GM12892 (cell line): Measurements from ENCODE around the gene ACAT2.
"Not testable (repeated sequence)": the region's sequence is repeated elsewhere in the genome, so short reads cannot be mapped to it uniquely, and the experiment has no call there.

Experiments
- DNase-seq: peaks from one replicate; pipeline ENCODE4 v3.0.0; 2011; ENCODE audit not compliant: insufficient read length
- FAIRE-seq: peaks from 2 replicates; lab custom pipeline; 2011; peaks lifted over from hg19 to GRCh38; lab: Jason Lieb, UNC
- POLR2A ChIP-seq: IDR thresholded peaks from 2 replicates; pipeline ENCODE4 v1.6.1; 2011; ENCODE audit warnings: low read depth, low read length, control low read depth
- POLR2AphosphoS5 ChIP-seq: IDR thresholded peaks from 2 replicates; pipeline ENCODE4 v1.6.1; 2011; ENCODE audit warnings: low read depth, low read length, control low read depth
- TAF1 ChIP-seq: IDR thresholded peaks from 2 replicates; pipeline ENCODE4 v1.6.1; 2011; ENCODE audit warnings: low read depth, mild to moderate bottlenecking, control low read depth, low read length, borderline replicate concordance

Gene ACAT2

GRCh38 chr6:159806021-159806458, 44.2 kb downstream of the ACAT2 start:
- no peak for TF ChIP-seq POLR2AphosphoS5
- TF ChIP-seq POLR2A: no peak
- no peak for TF ChIP-seq TAF1
- no peak for FAIRE-seq
- DNase-seq: no peak

- FAIRE-seq (no peak), DNase-seq (no peak)
- no peak for TF ChIP-seq POLR2AphosphoS5
- TF ChIP-seq POLR2A: no peak
- no peak for TF ChIP-seq TAF1
Observed at GRCh38 chr6:159807150-159807858, 45.5 kb downstream of the ACAT2 start.

- FAIRE-seq (no peak), DNase-seq (no peak)
- no peak for TF ChIP-seq POLR2A
- TF ChIP-seq TAF1: no peak
- TF ChIP-seq POLR2AphosphoS5: no peak
Observed at GRCh38 chr6:159808647-159809046, 46.8 kb downstream of the ACAT2 start.

- DNase-seq: no peak
- no peak for FAIRE-seq
- TF ChIP-seq TAF1 (no peak), POLR2A (no peak), POLR2AphosphoS5 (no peak)
Observed at GRCh38 chr6:159809149-159809548, 47.3 kb downstream of the ACAT2 start.

GRCh38 chr6:159813781-159814180, 51.9 kb downstream of the ACAT2 start:
- FAIRE-seq (no peak), DNase-seq (no peak)
- no peak for TF ChIP-seq POLR2AphosphoS5

GRCh38 chr6:159815410-159815809, 53.6 kb downstream of the ACAT2 start:
- TF ChIP-seq POLR2A: no peak
- TF ChIP-seq POLR2AphosphoS5: no peak
- no peak for TF ChIP-seq TAF1
- DNase-seq (no peak), FAIRE-seq (no peak)

GRCh38 chr6:159816775-159817174, 54.9 kb downstream of the ACAT2 start:
- FAIRE-seq, DNase-seq: not testable (repeated sequence)

GRCh38 chr6:159817951-159818739, 56.3 kb downstream of the ACAT2 start:
- no peak for TF ChIP-seq POLR2AphosphoS5
- no peak for TF ChIP-seq POLR2A
- no peak for TF ChIP-seq TAF1
- FAIRE-seq (no peak), DNase-seq (no peak)

GRCh38 chr6:159819098-159819497, 57.3 kb downstream of the ACAT2 start:
- FAIRE-seq (no peak), DNase-seq (no peak)
- TF ChIP-seq POLR2A: no peak
- no peak for TF ChIP-seq POLR2AphosphoS5
- TF ChIP-seq TAF1: no peak

GRCh38 chr6:159819932-159820640, 58.2 kb downstream of the ACAT2 start:
- peak; percentile 39 for DNase-seq
- peak; percentile 70 for FAIRE-seq
- TF ChIP-seq TAF1 (no peak), POLR2A (no peak), POLR2AphosphoS5 (no peak)

- TF ChIP-seq TAF1 (no peak), POLR2A (no peak), POLR2AphosphoS5 (no peak)
- no peak for FAIRE-seq
- no peak for DNase-seq
Observed at GRCh38 chr6:159821122-159821521, 59.3 kb downstream of the ACAT2 start.

GRCh38 chr6:159821726-159822125, 59.9 kb downstream of the ACAT2 start:
- no peak for DNase-seq
- no peak for TF ChIP-seq POLR2A
- no peak for TF ChIP-seq TAF1
- no peak for FAIRE-seq

- DNase-seq (no peak), FAIRE-seq (no peak)
- TF ChIP-seq TAF1 (no peak), POLR2A (no peak), POLR2AphosphoS5 (no peak)
Observed at GRCh38 chr6:159823953-159824352, 62.1 kb downstream of the ACAT2 start.

- not testable (repeated sequence) for FAIRE-seq, DNase-seq
Observed at GRCh38 chr6:159824690-159825089, 62.8 kb downstream of the ACAT2 start.
